Mucosa of descending colon (tissue), 3 donors: ENCODE results near the gene ARHGAP35. TPM values are rescaled to one million over a fixed set of nuclear protein-coding genes. Genes with fewer than 3 reads are reported as not detected.

Experiments
- ATAC-seq: fragments of 200-7000 bp; cut with Tn5 transposase; one replicate; pipeline ENCODE4 v1.9.1; 2020; ENCODE audit warnings: mild to moderate bottlenecking, moderate library complexity
- DNase-seq, 3 donors: peaks; one replicate each; pipeline ENCODE4 v3.0.0-alpha.2; 2020
- H3K36me3 ChIP-seq: fragments of 200-600 bp; one replicate; pipeline ENCODE4 v1.8.0; 2021; ENCODE audit warnings: low read depth, mild to moderate bottlenecking
- H3K4me1 ChIP-seq: fragments of 200-600 bp; one replicate; pipeline ENCODE4 v1.8.0; 2021; ENCODE audit warnings: low read depth, mild to moderate bottlenecking
- H3K4me3 ChIP-seq: fragments of 200-600 bp; one replicate; pipeline ENCODE4 v1.8.0; 2021; ENCODE audit warnings: mild to moderate bottlenecking
- H3K9me3 ChIP-seq: fragments of 200-600 bp; one replicate; pipeline ENCODE4 v1.8.0; 2021; ENCODE audit warnings: mild to moderate bottlenecking
- CTCF ChIP-seq: fragments of 200-600 bp; IDR thresholded peaks from one replicate; pipeline ENCODE4 v1.8.0; 2022; ENCODE audit warnings: antibody characterized with exemption, mild to moderate bottlenecking
- intact Hi-C, 2 donors: fragments of 100-400 bp; cut with DNase I in 1 of 2; cut with micrococcal nuclease in 1 of 2; formaldehyde crosslinking; loops; one replicate each; pipeline versions ENCODE4 v1.11.0 to v1.11.1; 2022; cut with DNase I, micrococcal nuclease
- total RNA-seq, 3 donors: library from RNA; stranded (reverse); fragmentation: NEBNext Ultra II Directional in 2 of 3; extraction: Animal tissue kit (Norgen Biotek cat#: 25700) in 2 of 3; gene quantifications; one replicate each; pipeline versions ENCODE4 v1.2.1 to v1.2.4, GENCODE V29; 2021 to 2023
- donor health status: DM: no; HTN: no; CAD: no; lungs with moderate emphysema.
- donor health status: DM: no; HTN: no; CAD: no.
- donor health status: DM: no; HTN: yes; CAD: no.

The ARHGAP35 gene
- total RNA-seq, 3 donors from 2014 or later: 56.5 to 85.3 (median 82.7) TPM

GRCh38 chr19:46896076-46896794 lies 35.4 kb downstream of the ARHGAP35 start:
- no peak for DNase-seq
- ATAC-seq: no peak
- intact Hi-C loops: no loop called here

GRCh38 chr19:46898731-46899130 lies 37.9 kb downstream of the ARHGAP35 start:
- no peak overlapping the region for H3K4me3 ChIP-seq
- H3K4me1 ChIP-seq: peaks cover 17% of the 10 kb centered on the region
- DNase-seq: no peak
- no peaks in the 10 kb centered on the region for H3K36me3 ChIP-seq
- no peaks in the 10 kb centered on the region for H3K9me3 ChIP-seq
- ATAC-seq: peak; percentile 23
- intact Hi-C loops: no loop called here
- no peak for TF ChIP-seq CTCF

More at GRCh38 chr19:46896076-46896794, 35.4 kb downstream of the ARHGAP35 start:
- Histone ChIP-seq H3K4me1 (peaks cover 12% of the 10 kb centered on the region), H3K4me3 (no peak overlapping the region), H3K36me3 (no peaks in the 10 kb centered on the region), H3K9me3 (no peaks in the 10 kb centered on the region)
- no peak for TF ChIP-seq CTCF

- ATAC-seq (no peak), DNase-seq (no peak)
- Histone ChIP-seq H3K4me1 (peaks cover 17% of the 10 kb centered on the region), H3K36me3 (no peaks in the 10 kb centered on the region), H3K9me3 (no peaks in the 10 kb centered on the region), H3K4me3 (no peak overlapping the region)
- TF ChIP-seq CTCF: no peak
- intact Hi-C loops: no loop called here
These were observed 39.5 kb downstream of the ARHGAP35 start for GRCh38 chr19:46900341-46900740.

- Histone ChIP-seq H3K9me3 (no peaks in the 10 kb centered on the region), H3K4me3 (no peak overlapping the region), H3K4me1 (peaks cover 17% of the 10 kb centered on the region), H3K36me3 (no peaks in the 10 kb centered on the region)
- ATAC-seq (no peak), DNase-seq (no peak)
- TF ChIP-seq CTCF: no peak
- intact Hi-C loops: no loop called here
These were observed 41.1 kb downstream of the ARHGAP35 start for GRCh38 chr19:46901701-46902401.

GRCh38 chr19:46902402-46902766 lies 41.6 kb downstream of the ARHGAP35 start:
- no peak for DNase-seq
- intact Hi-C loops: no loop called here
- Histone ChIP-seq H3K4me1 (peaks cover 17% of the 10 kb centered on the region), H3K4me3 (no peak overlapping the region), H3K9me3 (no peaks in the 10 kb centered on the region), H3K36me3 (no peaks in the 10 kb centered on the region)
- peak; percentile 49 for ATAC-seq
- TF ChIP-seq CTCF: no peak
